NCI-H446 treated with DMSO at 0.1 percent for 48 hours (cell line): Measurements from ENCODE around the gene POLR1H.
A peak's percentile ranks its signal among the peaks of the same experiment; 100 is the strongest.

Experiments
- DNase-seq: peaks from one replicate; lab custom pipeline; 2025; lab: John Stamatoyannopoulos, UW

The POLR1H gene

GRCh38 chr6:30096829-30097228, 35.8 kb downstream of the POLR1H start:
- DNase-seq = no peak

- DNase-seq = no peak
Observed at GRCh38 chr6:30097902-30098768, 37.1 kb downstream of the POLR1H start.

DNA sequence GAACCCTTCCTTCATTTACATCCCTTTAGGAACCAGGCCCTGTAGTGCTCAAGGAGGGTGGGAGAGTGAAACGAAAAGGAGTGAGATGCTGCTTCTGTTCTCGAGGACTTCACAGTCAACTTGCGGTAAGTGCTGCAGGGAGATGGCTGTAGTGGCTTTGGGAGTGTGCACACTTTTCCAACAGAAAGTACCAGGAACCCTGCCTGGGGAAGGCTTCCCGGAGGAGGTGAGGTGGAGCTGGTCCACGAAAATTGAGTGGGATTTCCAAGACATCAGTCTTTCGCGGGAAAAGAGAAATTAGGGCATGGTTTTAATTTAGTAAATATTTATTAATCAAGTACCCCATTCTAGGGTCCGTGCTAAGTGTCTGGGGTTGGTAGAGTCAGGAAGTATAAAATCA, 39.1 kb downstream of the POLR1H start:
- DNase-seq = no peak

DNA sequence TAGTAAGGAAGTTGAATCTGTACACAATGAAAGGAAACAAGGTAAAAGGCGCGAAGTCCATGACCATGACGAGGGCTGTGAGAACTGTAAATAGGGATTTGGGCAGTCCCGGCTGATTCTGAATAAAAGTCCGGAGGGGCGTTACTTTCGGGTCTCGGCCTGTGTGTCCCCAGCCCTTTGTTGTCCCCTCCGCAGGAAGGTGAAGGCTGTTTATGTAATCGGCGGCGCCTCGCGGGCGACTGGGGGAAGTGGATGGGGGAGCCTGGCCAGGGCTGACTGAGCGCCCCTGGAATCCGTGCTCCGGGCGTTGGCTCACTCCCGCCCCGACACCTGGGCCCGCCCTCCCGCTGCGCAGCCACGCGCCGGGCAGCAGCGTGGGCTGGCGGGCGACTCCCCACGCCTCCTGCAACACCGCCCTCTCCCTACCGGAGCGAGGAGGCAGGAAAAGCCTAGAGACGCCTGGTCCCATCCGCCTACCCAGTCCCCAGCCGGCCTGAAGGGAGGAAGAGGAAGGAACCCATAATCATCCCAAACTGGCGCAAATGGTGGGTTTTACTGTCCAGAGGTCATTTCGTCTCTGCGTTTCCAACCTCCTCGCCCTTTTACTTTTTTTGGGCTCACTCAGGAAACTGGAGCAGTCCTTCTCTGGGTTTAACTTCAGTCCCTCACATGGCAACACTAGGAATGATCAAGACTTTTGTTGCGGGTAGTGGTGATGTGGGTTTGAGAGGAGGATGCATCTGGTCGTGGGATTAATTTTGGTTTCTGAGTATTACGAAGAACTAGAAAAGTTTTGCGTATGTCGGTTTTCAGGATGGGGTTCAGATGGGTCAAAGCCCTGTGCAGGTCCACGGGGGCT, 39.7 kb downstream of the POLR1H start:
- no peak for DNase-seq

DNA sequence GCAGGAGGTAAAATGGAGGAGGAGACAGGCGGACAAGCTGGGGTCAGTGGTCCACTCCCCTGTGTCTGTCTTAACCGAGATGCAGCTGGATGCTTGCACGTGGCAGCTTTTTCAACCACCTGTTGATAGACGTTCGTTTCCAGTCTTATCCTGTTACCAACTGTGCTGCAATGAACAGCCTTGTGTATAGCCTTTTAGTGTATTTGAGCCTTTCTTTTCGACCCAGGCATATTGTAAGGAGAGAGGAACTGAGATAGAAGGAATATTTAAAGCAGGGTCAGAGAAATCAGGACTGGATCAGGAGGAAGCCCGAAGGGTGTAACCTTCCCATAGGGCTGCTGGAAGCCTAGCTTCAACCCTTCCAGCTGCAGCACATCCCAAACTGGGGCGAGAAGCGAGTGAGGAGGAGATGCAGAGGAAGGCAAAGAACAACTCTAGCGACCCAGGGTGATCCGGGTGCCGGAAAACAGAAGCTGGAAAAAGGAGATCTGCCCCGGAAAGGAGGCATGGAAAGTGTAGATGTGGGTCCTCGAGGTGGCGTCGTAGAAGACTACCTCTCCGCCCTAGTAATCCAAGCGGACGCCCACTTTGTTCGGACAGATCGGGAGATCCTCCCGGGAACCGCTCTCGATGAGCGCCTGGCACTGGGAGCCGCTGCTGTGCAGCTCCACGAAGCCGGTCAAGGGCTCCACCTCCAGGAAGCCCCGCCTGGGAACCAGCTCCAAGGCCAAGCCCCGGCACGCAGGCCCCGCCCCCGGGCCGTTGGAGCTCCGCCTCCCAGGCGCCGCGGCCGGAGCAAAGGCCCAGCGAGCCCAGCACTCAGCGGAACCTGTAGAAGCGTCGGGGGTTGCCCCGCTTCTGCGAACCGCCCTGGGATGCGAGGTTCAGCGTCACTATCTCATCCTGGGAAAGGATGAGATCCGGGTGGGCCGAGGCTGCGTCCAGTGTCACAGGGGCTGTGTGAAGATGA, 40.7 kb downstream of the POLR1H start:
- DNase-seq = no peak

DNA sequence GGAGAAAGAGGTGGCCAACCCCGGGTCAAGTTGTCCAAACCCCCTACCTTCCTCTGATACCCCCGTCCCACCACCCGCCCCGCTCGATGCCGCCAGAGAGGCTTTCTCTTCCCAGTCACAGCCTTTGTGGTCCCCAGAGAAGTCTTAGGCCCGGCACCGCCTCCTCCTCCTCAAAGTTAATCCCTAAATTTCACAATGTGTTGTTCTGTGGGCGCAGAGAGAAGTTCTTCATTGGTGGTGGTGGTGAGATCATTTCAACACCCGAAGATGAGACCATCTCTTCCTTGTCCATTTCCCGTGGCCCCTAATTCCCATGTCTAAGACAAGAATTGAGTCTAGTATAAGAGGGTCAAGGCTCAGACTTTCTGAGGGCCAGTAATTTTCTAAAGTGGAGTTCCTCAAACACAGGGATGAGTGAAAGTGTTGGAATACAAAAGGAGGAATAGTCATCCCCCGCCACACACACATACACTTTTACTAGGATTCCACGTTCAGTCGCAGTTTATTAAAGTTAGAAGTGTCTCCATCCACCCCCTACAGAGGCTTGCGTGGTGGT, 41.4 kb downstream of the POLR1H start:
- DNase-seq = no peak

GRCh38 chr6:30102970-30103871, 42.2 kb downstream of the POLR1H start:
- peak; percentile 67 for DNase-seq

DNA sequence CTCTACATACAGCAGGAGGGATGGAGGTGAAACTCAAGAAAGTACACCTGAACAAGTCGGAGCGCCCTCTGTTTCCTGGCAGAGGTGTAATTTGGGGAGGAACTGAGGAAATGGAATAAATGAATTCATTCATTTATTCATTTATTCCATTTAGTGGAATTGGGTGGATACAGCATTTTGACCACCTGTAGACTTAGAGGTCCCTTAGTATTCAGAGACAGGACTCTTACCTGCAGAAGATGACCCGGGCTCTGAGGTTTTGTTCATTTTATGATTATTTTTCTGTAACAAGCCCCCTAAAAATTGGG, 42.8 kb downstream of the POLR1H start:
- no peak for DNase-seq

- no peak for DNase-seq
Observed at GRCh38 chr6:30104661-30105060, 43.6 kb downstream of the POLR1H start.

DNA sequence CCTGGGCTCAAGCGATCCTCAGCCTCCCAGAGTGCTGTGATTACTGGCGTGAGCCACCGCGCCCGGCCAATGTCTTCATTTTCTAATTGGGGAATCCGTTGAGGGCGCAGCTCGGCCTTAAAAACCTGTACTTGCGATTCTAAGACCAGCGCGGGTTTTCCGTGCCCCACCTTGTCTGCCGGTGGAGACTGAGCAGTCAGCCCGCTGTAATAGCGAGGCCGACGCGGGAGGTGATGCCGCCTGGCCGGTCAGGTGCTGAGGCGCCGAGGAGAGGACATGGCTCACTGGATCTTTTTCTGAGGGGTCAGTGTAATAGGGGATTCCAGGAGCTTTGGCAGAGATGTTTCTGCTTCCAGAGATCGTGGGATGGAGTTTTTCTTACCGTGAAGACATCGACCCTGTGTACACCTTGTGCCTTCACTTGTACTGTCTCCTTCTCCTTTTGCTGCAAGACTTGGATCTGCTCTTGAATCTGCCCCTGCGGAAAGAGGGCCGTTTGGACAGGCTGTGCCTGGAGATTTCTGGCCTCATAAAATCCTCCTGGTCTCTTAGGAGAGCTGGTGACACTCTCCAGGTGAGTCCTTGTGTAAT, 50.3 kb downstream of the POLR1H start:
- DNase-seq = no peak

GRCh38 chr6:30112402-30112994, 51.4 kb downstream of the POLR1H start:
- DNase-seq = no peak

- DNase-seq = no peak
Observed at GRCh38 chr6:30113003-30113759, 52.1 kb downstream of the POLR1H start, which contains the start of gene TRIM31. TRIM31 (minus strand) TSS chr6:30113090; CDS start chr6:30112805, 285 bp downstream.

DNA sequence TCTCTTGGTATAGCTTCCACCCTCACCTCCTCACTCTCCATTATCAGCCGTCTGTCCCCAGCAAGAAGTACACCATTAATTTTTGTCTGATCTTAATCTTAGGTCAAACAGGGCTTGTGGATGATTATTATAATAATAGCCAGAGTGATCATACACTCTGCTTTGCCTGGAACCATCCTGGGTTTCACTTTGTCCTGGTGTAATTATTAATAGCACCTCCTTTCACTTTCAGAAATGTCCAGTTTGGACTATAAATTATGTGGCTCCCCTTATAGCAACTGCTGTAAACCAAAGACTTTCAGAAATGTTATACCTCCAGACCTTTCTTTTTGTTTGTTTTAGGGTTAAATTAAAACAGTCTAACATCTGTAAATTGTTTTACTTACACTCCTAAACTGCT, 52.8 kb downstream of the POLR1H start:
- DNase-seq = no peak
